CD4-positive, alpha-beta memory T cell (primary cell): ENCODE data around the gene EPHX1. TPM values are rescaled to one million over a fixed set of nuclear protein-coding genes. Genes with fewer than 3 reads are reported as not detected.

Experiments used
- CTCF ChIA-PET: fragments of 350-600 bp; sonication (Branson Sonifier 250); formaldehyde crosslinking; loops from one replicate; lab custom pipeline; 2021; ENCODE audit warnings: inconsistent platforms; ENCODE audit not compliant: partially characterized antibody; lab: Charles Lee
- POLR2A ChIA-PET: fragments of 350-600 bp; sonication (Branson Sonifier 250); formaldehyde crosslinking; loops from one replicate; lab custom pipeline; 2021; ENCODE audit not compliant: partially characterized antibody; lab: Charles Lee
- DNase-seq, 5 donors: peaks; one replicate each; pipeline versions ENCODE4 v3.0.0 to v3.0.0-alpha.2; 2020 to 2022; ENCODE audit warnings: mixed read lengths in 1 of 5
- H3K27ac ChIP-seq: one replicate; pipeline ENCODE4 v1.7.0; 2013; ENCODE audit warnings: low read depth, low read length
- H3K27me3 ChIP-seq: 2 replicates; pipeline ENCODE4 v1.7.0; 2013; ENCODE audit warnings: mild to moderate bottlenecking, low read length, moderate library complexity; ENCODE audit not compliant: insufficient read depth
- H3K36me3 ChIP-seq: 2 replicates; pipeline ENCODE4 v1.7.0; 2013; ENCODE audit warnings: mild to moderate bottlenecking, low read length, moderate library complexity; ENCODE audit not compliant: insufficient read depth
- H3K4me1 ChIP-seq: 2 replicates; pipeline ENCODE4 v1.7.0; 2013; ENCODE audit warnings: mild to moderate bottlenecking, low read length, moderate library complexity; ENCODE audit not compliant: insufficient read depth
- H3K4me3 ChIP-seq, 2 donors: one replicate each; pipeline ENCODE4 v1.7.0; 2013; ENCODE audit warnings: low read length in 2 of 2, mild to moderate bottlenecking in 1 of 2
- H3K9me3 ChIP-seq, 2 donors: one replicate each; pipeline ENCODE4 v1.7.0; 2013; ENCODE audit warnings: low read length in 2 of 2, control low read depth in 1 of 2; ENCODE audit not compliant: control insufficient read depth in 1 of 2
- H3K27ac Mint-ChIP-seq, 7 donors: one replicate each; pipeline ENCODE4 v1.8.0; 2020 to 2021; ENCODE audit warnings: mixed read lengths in 7 of 7, mild to moderate bottlenecking in 6 of 7, inconsistent platforms in 3 of 7, moderate library complexity in 3 of 7
- H3K27me3 Mint-ChIP-seq, 2 donors: one replicate each; pipeline ENCODE4 v1.8.0; 2020 to 2021; ENCODE audit warnings: mixed read lengths in 2 of 2
- H3K36me3 Mint-ChIP-seq, 2 donors: one replicate each; pipeline ENCODE4 v1.8.0; 2020 to 2021; ENCODE audit warnings: mixed read lengths in 2 of 2, inconsistent platforms in 1 of 2, mild to moderate bottlenecking in 1 of 2
- H3K4me1 Mint-ChIP-seq, 4 donors: one replicate each; pipeline ENCODE4 v1.8.0; 2020 to 2021; ENCODE audit warnings: mixed read lengths in 4 of 4, mild to moderate bottlenecking in 1 of 4
- H3K4me3 Mint-ChIP-seq, 8 donors: one replicate each; pipeline ENCODE4 v1.8.0; 2020 to 2021; ENCODE audit warnings: mixed read lengths in 8 of 8, mild to moderate bottlenecking in 7 of 8, moderate library complexity in 6 of 8, inconsistent platforms in 3 of 8
- H3K9me3 Mint-ChIP-seq, 8 donors: one replicate each; pipeline ENCODE4 v1.8.0; 2020 to 2021; ENCODE audit warnings: mixed read lengths in 8 of 8, mild to moderate bottlenecking in 5 of 8, inconsistent platforms in 3 of 8, moderate library complexity in 1 of 8
- intact Hi-C: fragments of 100-400 bp; cut with micrococcal nuclease; formaldehyde crosslinking; loops from one replicate; pipeline ENCODE4 v1.15.1; 2023
- polyA plus RNA-seq, 2 donors: library from polyadenylated mRNA; unstranded; fragments of 300-500 nt; fragmentation: Illumina TruSeq; gene quantifications; one replicate each; pipeline ENCODE4 v1.2.3, GENCODE V29; 2021
- total RNA-seq, 2 experiments: library from RNA; stranded (reverse); gene quantifications; one replicate each; pipeline ENCODE4 v1.2.3, GENCODE V29; 2021

EPHX1 gene
- total and polyA plus RNA-seq, 4 experiments from 2014 or later: 0.34 to 3.0 (median 1.3) TPM

GRCh38 chr1:225880222-225880588 is 70.3 kb downstream of the EPHX1 start:
- H3K9me3 Mint-ChIP-seq: no peaks in the 10 kb centered on the region
- peak overlapping the region; percentile 93 to 97 (median 96) for H3K27ac Mint-ChIP-seq
- Histone ChIP-seq H3K9me3 (no peaks in the 10 kb centered on the region), H3K4me1 (peaks cover 67% of the 10 kb centered on the region), H3K4me3 (peak overlapping the region; percentile 89 to 98), H3K27me3 (no peaks in the 10 kb centered on the region), H3K36me3 (peaks cover 35% of the 10 kb centered on the region), H3K27ac (peak overlapping the region; percentile 84)
- DNase-seq: no peak
- H3K36me3 Mint-ChIP-seq: peaks cover 22 to 57% of the 10 kb centered on the region in 2 donors
- intact Hi-C loops: loop anchor here (5.0 kb wide), 2 partner anchors 38 to 182 kb away; partner anchors contain the start of gene H3-3A
- peak overlapping the region; percentile 95 to 99 (median 98) for H3K4me3 Mint-ChIP-seq
- H3K27me3 Mint-ChIP-seq: no peaks in the 10 kb centered on the region
- peaks cover 50 to 76% (median 61%) of the 10 kb centered on the region in 4 donors for H3K4me1 Mint-ChIP-seq
- POLR2A ChIA-PET: interaction anchor here (0.9 to 17.9 kb wide), 16 partner anchors 8 to 453 kb away, joined by 3 to 730 read pairs (median 25); partner anchors contain the start of genes H3-3A, LBR, PYCR2 and SDE2
- CTCF ChIA-PET: interaction anchor here (1.5 to 13.2 kb wide), 5 partner anchors 10 to 103 kb away, joined by 4 to 294 read pairs (median 21); partner anchors contain the start of gene SRP9

GRCh38 chr1:225880636-225881035 is 70.7 kb downstream of the EPHX1 start:
- Histone ChIP-seq H3K27ac (peak overlapping the region; percentile 84), H3K4me1 (peaks cover 62% of the 10 kb centered on the region), H3K27me3 (no peaks in the 10 kb centered on the region), H3K36me3 (peaks cover 30% of the 10 kb centered on the region), H3K9me3 (no peaks in the 10 kb centered on the region), H3K4me3 (peak overlapping the region; percentile 89 to 98)
- Mint-ChIP-seq H3K36me3 (peaks cover 22 to 53% of the 10 kb centered on the region in 2 donors), H3K4me1 (peaks cover 46 to 72% (median 57%) of the 10 kb centered on the region in 4 donors), H3K9me3 (no peaks in the 10 kb centered on the region), H3K27ac (peak overlapping the region; percentile 93 to 97 (median 96)), H3K27me3 (no peaks in the 10 kb centered on the region), H3K4me3 (peak overlapping the region; percentile 95 to 99 (median 98))
- POLR2A ChIA-PET: interaction anchor here (0.7 to 17.9 kb wide), 22 partner anchors 9 to 454 kb away, joined by 3 to 730 read pairs (median 11); partner anchors contain the start of genes EPHX1, H3-3A, LBR and PYCR2
- DNase-seq: no peak
- intact Hi-C loops: loop anchor here (1.0 to 5.0 kb wide), 4 partner anchors 14 to 182 kb away; partner anchors contain the start of gene H3-3A
- CTCF ChIA-PET: interaction anchor here (1.0 to 13.2 kb wide), 7 partner anchors 10 to 103 kb away, joined by 4 to 294 read pairs (median 19); partner anchors contain the start of gene SRP9

GRCh38 chr1:225881081-225881958 is 71.4 kb downstream of the EPHX1 start:
- peak; percentile 45 to 72 (median 50) for DNase-seq
- Mint-ChIP-seq H3K9me3 (no peaks in the 10 kb centered on the region), H3K4me3 (peak overlapping the region; percentile 95 to 99 (median 98)), H3K27me3 (no peaks in the 10 kb centered on the region), H3K4me1 (peaks cover 41 to 65% (median 52%) of the 10 kb centered on the region in 4 donors), H3K27ac (peak overlapping the region; percentile 93 to 97 (median 96)), H3K36me3 (peaks cover 22 to 47% of the 10 kb centered on the region in 2 donors)
- CTCF ChIA-PET: interaction anchor here (0.7 to 13.2 kb wide), 10 partner anchors 11 to 104 kb away, joined by 3 to 294 read pairs (median 6); partner anchors contain the start of gene SRP9
- H3K4me1 ChIP-seq: peaks cover 56% of the 10 kb centered on the region
- peak overlapping the region; percentile 89 to 98 for H3K4me3 ChIP-seq
- H3K36me3 ChIP-seq: peaks cover 30% of the 10 kb centered on the region
- no peaks in the 10 kb centered on the region for H3K27me3 ChIP-seq
- H3K9me3 ChIP-seq: no peaks in the 10 kb centered on the region
- H3K27ac ChIP-seq: peak overlapping the region; percentile 84
- intact Hi-C loops: loop anchor here (1.0 to 5.0 kb wide), 4 partner anchors 15 to 181 kb away; partner anchors contain the start of gene H3-3A
- POLR2A ChIA-PET: interaction anchor here (0.7 to 17.9 kb wide), 28 partner anchors 9 to 527 kb away, joined by 3 to 730 read pairs (median 8); partner anchors contain the start of genes EPHX1, H3-3A, LBR and PARP1

GRCh38 chr1:225881959-225882693 is 72.2 kb downstream of the EPHX1 start, which contains the start of gene TMEM63A:
TSS of gene TMEM63A (minus strand) at chr1:225882380. CDS start at chr1:225877580, 4,800 bp downstream.
- H3K27ac ChIP-seq: peak within 1 kb of the TSS; percentile 84
- peaks cover 26% of the 10 kb centered on the region for H3K36me3 ChIP-seq
- H3K4me3 Mint-ChIP-seq: peak within 1 kb of the TSS; percentile 95 to 99 (median 98)
- H3K9me3 ChIP-seq: no peaks in the 10 kb centered on the region
- H3K36me3 Mint-ChIP-seq: peaks cover 19 to 40% of the 10 kb centered on the region in 2 donors
- ChIA-PET CTCF (interaction anchor here (0.7 to 13.2 kb wide), 12 partner anchors 10 to 421 kb away, joined by 3 to 294 read pairs (median 6); partner anchors contain the start of gene SRP9), POLR2A (interaction anchor here (1.0 to 17.9 kb wide), 27 partner anchors 10 to 526 kb away, joined by 3 to 730 read pairs (median 9); partner anchors contain the start of genes EPHX1, H3-3A, LBR and PARP1)
- H3K4me3 ChIP-seq: peak within 1 kb of the TSS; percentile 89 to 98
- peak within 1 kb of the TSS; percentile 93 to 97 (median 96) for H3K27ac Mint-ChIP-seq
- H3K4me1 ChIP-seq: peaks cover 48% of the 10 kb centered on the region
- H3K9me3 Mint-ChIP-seq: no peaks in the 10 kb centered on the region
- H3K27me3 ChIP-seq: no peaks in the 10 kb centered on the region
- peaks cover 37 to 57% (median 46%) of the 10 kb centered on the region in 4 donors for H3K4me1 Mint-ChIP-seq
- H3K27me3 Mint-ChIP-seq: no peaks in the 10 kb centered on the region
- intact Hi-C loops: loop anchor here (1.0 to 5.0 kb wide), 5 partner anchors 15 to 180 kb away; partner anchors contain the start of gene H3-3A
- DNase-seq: peak; percentile 86 to 92 (median 88)

DNA sequence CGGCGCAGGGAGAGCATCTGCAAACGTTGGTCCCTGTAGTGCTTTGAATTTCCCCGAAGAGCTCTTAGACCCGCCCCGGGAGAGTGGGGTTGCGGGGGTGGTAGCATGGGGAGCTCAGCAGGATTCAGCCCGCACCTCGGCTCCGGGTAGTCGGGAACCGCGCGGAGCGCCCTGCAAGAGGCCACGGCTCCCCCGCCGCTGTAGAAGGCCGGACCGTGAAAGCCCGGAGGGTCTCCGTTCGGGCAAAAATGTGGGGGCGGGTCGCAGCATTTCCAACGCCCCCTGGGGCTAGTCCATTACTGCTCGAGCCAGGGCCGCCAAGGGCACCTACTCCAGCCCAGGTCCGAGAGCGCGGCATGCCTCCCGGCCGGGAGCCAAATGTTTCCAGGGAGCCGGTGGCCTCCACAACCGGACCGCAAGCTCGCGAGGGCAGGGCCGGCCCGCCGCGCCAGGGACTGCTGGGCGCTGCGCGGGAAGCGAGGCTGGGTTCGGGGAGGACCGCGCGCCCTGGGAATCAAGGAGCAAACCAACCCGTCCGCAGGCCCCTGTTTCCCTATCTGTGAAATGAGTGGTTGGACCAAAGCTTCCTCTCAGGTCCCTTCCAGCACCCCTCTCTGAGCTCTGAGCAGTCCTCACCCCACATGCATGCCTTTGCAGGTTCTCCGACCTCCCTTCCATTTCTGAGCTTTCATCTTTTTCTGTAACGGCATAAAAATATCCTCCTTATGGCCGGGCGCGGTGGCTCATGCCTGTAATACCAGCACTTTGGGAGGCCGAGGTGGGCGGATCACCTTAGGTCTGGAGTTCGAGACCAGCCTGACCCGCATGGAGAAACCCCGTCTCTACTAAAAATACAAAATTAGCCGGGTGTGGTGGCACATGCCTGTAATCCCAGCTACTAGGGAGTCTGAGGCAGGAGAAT is 73.0 kb downstream of the EPHX1 start:
- Mint-ChIP-seq H3K36me3 (peaks cover 11 to 32% of the 10 kb centered on the region in 2 donors), H3K4me3 (peak overlapping the region; percentile 95 to 99 (median 98)), H3K27me3 (no peaks in the 10 kb centered on the region), H3K9me3 (no peaks in the 10 kb centered on the region), H3K4me1 (peaks cover 28 to 49% (median 37%) of the 10 kb centered on the region in 4 donors), H3K27ac (peak overlapping the region; percentile 92 to 97 (median 96))
- no peaks in the 10 kb centered on the region for H3K27me3 ChIP-seq
- peaks cover 17% of the 10 kb centered on the region for H3K36me3 ChIP-seq
- no peaks in the 10 kb centered on the region for H3K9me3 ChIP-seq
- POLR2A ChIA-PET: interaction anchor here (0.6 to 17.9 kb wide), 26 partner anchors 11 to 996 kb away, joined by 3 to 730 read pairs (median 8); partner anchors contain the start of genes H3-3A, LBR, PARP1 and PYCR2
- peak overlapping the region; percentile 89 to 98 for H3K4me3 ChIP-seq
- H3K4me1 ChIP-seq: peaks cover 39% of the 10 kb centered on the region
- intact Hi-C loops: loop anchor here (1.0 to 5.0 kb wide), 4 partner anchors 14 to 179 kb away; partner anchors contain the start of genes H3-3A and SRP9
- H3K27ac ChIP-seq: peak overlapping the region; percentile 84
- DNase-seq: peak; percentile 27 to 51 (median 34)
- CTCF ChIA-PET: interaction anchor here (0.7 to 13.2 kb wide), 11 partner anchors 9 to 422 kb away, joined by 3 to 294 read pairs (median 7); partner anchors contain the start of gene SRP9
